H1 (cell line): ENCODE data around the gene RETREG1. TPM values are rescaled to one million over a fixed set of nuclear protein-coding genes. Genes with fewer than 3 reads are reported as not detected.

Source experiments
- ATF3 ChIP-seq: IDR thresholded peaks from 2 replicates; pipeline ENCODE4 v1.6.1; 2011; ENCODE audit warnings: low read depth, mild to moderate bottlenecking, low read length; ENCODE audit not compliant: insufficient read depth
- CTBP2 ChIP-seq: IDR thresholded peaks from 2 replicates; pipeline ENCODE4 v1.7.0; 2011; ENCODE audit warnings: borderline replicate concordance, mild to moderate bottlenecking, moderate library complexity, mixed read lengths, low read length; ENCODE audit not compliant: insufficient read depth, insufficient read length
- E2F6 ChIP-seq: IDR thresholded peaks from 2 replicates; pipeline ENCODE4 v1.6.1; 2012; ENCODE audit warnings: inconsistent platforms
- EP300 ChIP-seq, 2 experiments: IDR thresholded peaks; 1 replicate in 1 of 2; 2 replicates in 1 of 2; pipeline ENCODE4 v1.6.1; 2011 to 2012; ENCODE audit warnings: low read depth in 2 of 2, low read length in 2 of 2, mild to moderate bottlenecking in 2 of 2, borderline replicate concordance in 1 of 2, inconsistent platforms in 1 of 2, moderate library complexity in 1 of 2
- KDM1A ChIP-seq: fragments of 200-600, 300-600 bp; sonication (generic); IDR thresholded peaks from 2 replicates; pipeline ENCODE4 v1.7.1; 2016; ENCODE audit warnings: mild to moderate bottlenecking, low read length, borderline replicate concordance
- MAFK ChIP-seq: IDR thresholded peaks from 2 replicates; pipeline ENCODE4 v1.6.1; 2012; ENCODE audit warnings: low read depth, mild to moderate bottlenecking, improper control_type of control experiment, low read length
- SIX5 ChIP-seq: IDR thresholded peaks from 2 replicates; pipeline ENCODE4 v1.6.1; 2011; ENCODE audit warnings: mild to moderate bottlenecking, low read depth, low read length
- YY1 ChIP-seq: IDR thresholded peaks from 2 replicates; pipeline ENCODE4 v1.6.1; 2011; ENCODE audit warnings: low read depth, mild to moderate bottlenecking, low read length
- ZNF274 ChIP-seq: IDR thresholded peaks from 2 replicates; pipeline ENCODE4 v1.7.0; 2012; ENCODE audit warnings: low read length, borderline replicate concordance; ENCODE audit errors: extremely low read depth
- polyA plus RNA-seq, 7 experiments: library from polyadenylated mRNA; depleted of rRNA in 3 of 7; stranded (reverse) in 5 of 7; unstranded in 2 of 7; fragments of >200 nt in 5 of 7; fragments of 200-250 nt in 2 of 7; gene quantifications; 1 replicate in 5 of 7; 2 replicates in 1 of 7; 4 replicates in 1 of 7; pipeline versions ENCODE4 v1.2.1 to v1.2.3, GENCODE V29; 2011 to 2013; ENCODE audit warnings: missing spikeins in 2 of 7, mixed read lengths in 2 of 7
- total RNA-seq: library from RNA; stranded (reverse); fragmentation: NEBNext Ultra II Directional; extraction: Animal tissue kit (Norgen Biotek cat#: 25700); gene quantifications from 2 replicates; pipeline ENCODE4 v1.2.1, GENCODE V29; 2021

The RETREG1 gene
- total and polyA plus RNA-seq, 2 of the 8 experiments (the other 6 are each of a cell fraction or from before 2014, with no cell fraction given), result 0.62 to 1.9 TPM

- TF ChIP-seq EP300 (IDR thresholded peaks at IDR 0.05; ENCODE audit: borderline replicate concordance in 1 of 2, low read depth in 2 of 2, low read length in 2 of 2), result no peak
- TF ChIP-seq ATF3, result no peak
- no peak for TF ChIP-seq CTBP2
- TF ChIP-seq SIX5, result no peak
- no peak for TF ChIP-seq KDM1A
- TF ChIP-seq YY1, result no peak
- TF ChIP-seq ZNF274, result no peak
- TF ChIP-seq MAFK, result no peak
- TF ChIP-seq E2F6, result no peak
- TF ChIP-seq, all 59 proteins: peak for 0
Observed at GRCh38 chr5:16455668-16456067, 161.1 kb downstream of the RETREG1 start (continued).
